Fibroblast of villous mesenchyme (primary cell): ENCODE data around the gene ART5. TPM values are rescaled to one million over a fixed set of nuclear protein-coding genes. Genes with fewer than 3 reads are reported as not detected.
A peak's percentile ranks its signal among the peaks of the same experiment; 100 is the strongest.

Experiments used
- DNase-seq: peaks from one replicate; pipeline ENCODE4 v3.0.0-alpha.2; 2010; ENCODE audit warnings: low read depth
- H3K4me3 ChIP-seq: 2 replicates; pipeline ENCODE4 v1.5.1; 2011; ENCODE audit warnings: low read depth, mild to moderate bottlenecking, low read length
- total RNA-seq: library from RNA; depleted of rRNA; stranded (reverse); fragments of >200 nt; gene quantifications from 2 replicates; pipeline ENCODE4 v1.2.3, GENCODE V29; 2012
- TF ChIP-seq, protein P1 (sequence below): IDR thresholded peaks from 2 replicates; pipeline ENCODE4 v1.5.1; 2012; ENCODE audit warnings: low read depth, mild to moderate bottlenecking, low read length; ENCODE audit not compliant: insufficient read depth

Gene ART5
- total RNA-seq, 1 donor: not detected

DNA sequence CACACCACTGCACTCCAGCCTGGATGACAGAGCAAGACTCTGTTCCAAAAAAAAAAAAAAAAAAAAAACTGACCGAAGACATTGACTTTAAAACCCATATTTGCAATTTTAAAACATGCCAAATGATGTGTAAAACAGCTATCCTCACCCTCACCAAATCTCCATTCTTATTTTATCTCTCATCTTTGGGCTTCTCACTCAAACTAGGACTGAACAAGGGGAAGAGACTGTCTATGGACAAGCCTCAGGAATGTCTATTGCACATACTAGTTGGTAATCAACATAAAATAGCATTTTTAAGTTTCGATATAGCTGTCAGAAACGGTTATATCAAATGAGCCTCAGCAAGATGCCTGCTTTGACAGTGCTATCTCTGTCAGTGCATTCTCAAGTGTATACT lies 37.3 kb upstream of the ART5 start:
- DNase-seq: no peak
- TF ChIP-seq, protein P1, sequence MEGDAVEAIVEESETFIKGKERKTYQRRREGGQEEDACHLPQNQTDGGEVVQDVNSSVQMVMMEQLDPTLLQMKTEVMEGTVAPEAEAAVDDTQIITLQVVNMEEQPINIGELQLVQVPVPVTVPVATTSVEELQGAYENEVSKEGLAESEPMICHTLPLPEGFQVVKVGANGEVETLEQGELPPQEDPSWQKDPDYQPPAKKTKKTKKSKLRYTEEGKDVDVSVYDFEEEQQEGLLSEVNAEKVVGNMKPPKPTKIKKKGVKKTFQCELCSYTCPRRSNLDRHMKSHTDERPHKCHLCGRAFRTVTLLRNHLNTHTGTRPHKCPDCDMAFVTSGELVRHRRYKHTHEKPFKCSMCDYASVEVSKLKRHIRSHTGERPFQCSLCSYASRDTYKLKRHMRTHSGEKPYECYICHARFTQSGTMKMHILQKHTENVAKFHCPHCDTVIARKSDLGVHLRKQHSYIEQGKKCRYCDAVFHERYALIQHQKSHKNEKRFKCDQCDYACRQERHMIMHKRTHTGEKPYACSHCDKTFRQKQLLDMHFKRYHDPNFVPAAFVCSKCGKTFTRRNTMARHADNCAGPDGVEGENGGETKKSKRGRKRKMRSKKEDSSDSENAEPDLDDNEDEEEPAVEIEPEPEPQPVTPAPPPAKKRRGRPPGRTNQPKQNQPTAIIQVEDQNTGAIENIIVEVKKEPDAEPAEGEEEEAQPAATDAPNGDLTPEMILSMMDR: no peak
- no peak overlapping the region for H3K4me3 ChIP-seq

DNA sequence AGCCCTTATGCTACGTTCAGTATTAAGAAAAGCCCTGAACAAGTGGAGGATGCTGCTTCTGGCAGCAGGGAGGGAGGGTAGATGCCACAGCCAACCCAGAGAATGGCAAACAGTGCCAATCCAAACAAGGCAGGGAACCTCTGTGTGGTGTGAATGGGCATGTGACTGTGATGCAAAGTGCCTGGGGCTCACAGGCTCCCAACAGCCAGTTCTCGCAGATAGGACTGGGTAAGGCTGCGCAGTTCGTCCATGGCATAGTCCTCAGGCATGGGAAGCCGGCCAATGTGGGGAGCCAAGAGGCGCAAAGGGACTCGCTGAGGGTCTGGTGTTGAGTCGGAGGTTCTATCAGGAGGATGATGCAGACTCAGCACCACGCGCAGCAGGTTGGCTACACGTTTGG lies 34.2 kb upstream of the ART5 start:
- H3K4me3 ChIP-seq: no peak overlapping the region
- TF ChIP-seq, protein P1: no peak
- DNase-seq: no peak

DNA sequence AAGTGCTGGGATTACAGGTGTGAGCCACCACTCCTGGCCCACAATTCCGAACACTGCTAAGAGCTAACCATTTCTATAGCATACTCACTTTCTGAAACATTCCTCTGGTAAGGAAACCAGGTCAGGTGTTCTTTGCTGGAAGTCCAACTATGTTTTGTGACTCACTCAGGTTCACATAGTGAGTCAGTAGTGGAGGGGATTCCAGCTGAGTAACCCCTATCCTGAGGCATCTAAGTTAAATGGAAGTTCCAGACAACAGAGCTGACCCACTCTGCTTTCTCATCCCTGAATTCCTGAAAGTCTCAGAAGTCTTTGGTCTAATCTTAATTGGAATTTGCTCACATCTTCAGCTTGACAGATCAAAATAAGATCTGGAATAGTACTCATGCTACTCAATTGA lies 32.4 kb upstream of the ART5 start:
- TF ChIP-seq, protein P1: no peak
- DNase-seq: peak; percentile 11
- H3K4me3 ChIP-seq: no peak overlapping the region

DNA sequence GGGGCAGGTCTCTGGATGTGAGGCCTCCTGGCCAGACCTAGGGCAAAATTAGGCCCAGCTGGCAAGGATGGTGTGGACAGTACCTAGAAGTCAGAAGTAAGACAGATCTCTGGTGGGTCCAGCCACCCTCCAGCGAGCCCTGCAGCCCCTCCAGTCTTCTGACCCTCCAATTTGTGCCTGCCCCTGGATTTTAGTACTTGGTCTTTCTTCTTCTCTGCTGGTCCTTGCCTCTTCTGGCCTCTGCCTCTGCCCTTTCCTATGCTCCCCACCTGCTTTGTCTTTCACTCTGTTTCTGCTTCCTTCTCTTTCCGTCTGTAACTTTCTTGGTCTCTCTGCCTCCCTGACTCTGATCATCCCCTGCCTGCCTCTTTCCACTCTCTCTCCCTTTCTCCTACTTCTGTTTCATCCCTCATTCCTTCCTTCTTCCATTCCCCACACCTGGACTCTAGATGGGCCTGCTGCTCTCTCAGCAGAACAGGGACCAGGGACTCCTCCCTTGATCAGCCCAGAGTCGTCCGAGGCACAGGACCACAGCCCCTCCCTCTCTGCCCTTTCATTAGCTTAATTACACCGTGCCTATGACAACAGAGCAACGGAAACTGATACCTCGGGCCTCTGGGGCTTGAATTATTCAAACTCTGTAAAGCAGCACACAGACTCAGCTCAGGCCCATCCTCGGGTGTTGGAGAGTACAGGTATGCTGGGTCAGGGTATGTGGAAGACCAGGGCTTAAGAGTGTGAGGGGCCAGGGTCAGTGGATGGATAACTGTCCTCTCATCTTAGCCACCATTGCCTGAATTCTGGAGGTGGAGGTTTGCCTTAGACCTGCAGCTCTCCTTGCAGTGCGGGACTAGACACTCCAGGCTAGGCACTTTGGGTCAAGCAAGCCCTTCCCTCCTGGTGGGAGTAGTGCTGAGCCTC lies 29.8 kb upstream of the ART5 start, which contains the start of gene CHRNA10:
Gene CHRNA10 (minus strand): TSS at position 51 of the 921 bp plus-strand sequence. CDS start 72 bp downstream, outside the sequence.
- H3K4me3 ChIP-seq: no peak within 1 kb of the TSS
- no peak for DNase-seq
- TF ChIP-seq, protein P1: no peak

DNA sequence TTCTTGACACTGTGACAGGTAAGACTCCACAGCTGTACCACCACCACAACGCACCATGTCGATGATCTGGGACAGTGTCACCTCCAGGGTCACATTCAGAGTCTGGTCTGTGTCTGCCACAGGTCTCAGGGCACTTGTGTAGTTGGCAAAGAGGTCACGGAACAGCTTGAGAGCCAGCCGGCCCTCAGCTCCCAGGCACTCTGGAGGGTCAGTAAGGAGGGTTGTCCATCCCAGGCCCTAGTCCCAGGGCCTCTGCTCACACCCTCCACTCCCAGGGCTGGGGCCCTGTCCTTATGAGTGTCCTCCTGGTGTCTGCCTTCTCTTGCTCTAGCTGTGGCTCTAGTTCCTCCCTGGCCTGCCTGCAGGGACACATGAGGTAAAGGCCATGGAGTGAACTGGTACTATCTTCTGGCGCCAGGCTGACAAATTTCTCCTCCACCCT lies 28.0 kb upstream of the ART5 start:
- TF ChIP-seq, protein P1: no peak
- DNase-seq: no peak
- no peak overlapping the region for H3K4me3 ChIP-seq

DNA sequence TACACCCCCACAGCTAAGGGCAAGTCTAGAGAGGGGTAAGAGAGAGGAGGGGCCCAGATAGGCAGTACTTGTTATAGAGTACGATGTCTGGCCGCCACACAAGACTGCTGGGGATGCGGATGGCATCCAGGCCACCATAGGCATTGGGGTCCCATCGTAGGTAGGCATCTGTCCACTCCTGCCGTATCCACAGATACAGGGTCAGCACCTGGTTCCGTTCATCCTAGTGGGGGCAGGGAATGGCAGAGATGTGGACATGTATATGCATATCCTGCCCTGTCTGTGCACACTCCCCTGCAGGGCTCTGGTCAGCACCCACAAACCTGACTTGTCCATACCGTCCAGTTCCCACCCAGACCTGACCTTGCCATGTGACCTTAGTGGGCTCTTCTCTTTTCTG lies 27.3 kb upstream of the ART5 start:
- no peak for DNase-seq

More for the DNA sequence above, 27.3 kb upstream of the ART5 start:
- TF ChIP-seq, protein P1: no peak
- H3K4me3 ChIP-seq: no peak overlapping the region
